Fibroblast of lung (primary cell): ENCODE measurements around the gene RASGEF1C. TPM values are rescaled to one million over a fixed set of nuclear protein-coding genes. Genes with fewer than 3 reads are reported as not detected.

Source experiments
- DNase-seq, 2 donors: peaks; one replicate each; pipeline versions ENCODE4 v3.0.0 to v3.0.0-alpha.2; 2010; ENCODE audit warnings: low read depth in 2 of 2
- H2AFZ ChIP-seq: 2 replicates; pipeline ENCODE4 v1.5.1; 2012; ENCODE audit warnings: low read length, control low read depth, inconsistent platforms
- H3K27ac ChIP-seq: 2 replicates; pipeline ENCODE4 v1.5.1; 2011; ENCODE audit warnings: low read length, control low read depth; ENCODE audit not compliant: insufficient read depth
- H3K27me3 ChIP-seq: 2 replicates; pipeline ENCODE4 v1.5.1; 2011; ENCODE audit warnings: mild to moderate bottlenecking, low read length; ENCODE audit not compliant: control insufficient read depth, insufficient read depth
- H3K36me3 ChIP-seq: 2 replicates; pipeline ENCODE4 v1.5.1; 2011; ENCODE audit warnings: low read length; ENCODE audit not compliant: control insufficient read depth, insufficient read depth
- H3K4me1 ChIP-seq: 2 replicates; pipeline ENCODE4 v1.5.1; 2011; ENCODE audit warnings: low read length; ENCODE audit not compliant: control insufficient read depth, insufficient read depth; ENCODE audit errors: extremely low read depth
- H3K4me2 ChIP-seq: 2 replicates; pipeline ENCODE4 v1.5.1; 2011; ENCODE audit warnings: low read length, control low read depth; ENCODE audit not compliant: insufficient read depth; ENCODE audit errors: extremely low read depth
- H3K4me3 ChIP-seq, 4 experiments: fragments of 200-600 bp in 1 of 4; sonication (generic) in 1 of 4; replicated peaks in 1 of 4; 2 replicates each; pipeline ENCODE4 v1.5.1; 2011 to 2016; ENCODE audit warnings: low read length in 4 of 4, low read depth in 3 of 4, mild to moderate bottlenecking in 3 of 4, control low read depth in 2 of 4, inconsistent platforms in 1 of 4, mixed read lengths in 1 of 4; ENCODE audit not compliant: insufficient read depth in 1 of 4; ENCODE audit errors: control extremely low read depth in 1 of 4
- H3K79me2 ChIP-seq: 2 replicates; pipeline ENCODE4 v1.5.1; 2012; ENCODE audit warnings: mild to moderate bottlenecking, low read length, inconsistent platforms; ENCODE audit not compliant: control insufficient read depth, insufficient read depth
- H3K9ac ChIP-seq: 2 replicates; pipeline ENCODE4 v1.5.1; 2011; ENCODE audit warnings: mild to moderate bottlenecking, low read length, control low read depth; ENCODE audit not compliant: insufficient read depth
- H3K9me3 ChIP-seq: 2 replicates; pipeline ENCODE4 v1.5.1; 2012; ENCODE audit warnings: low read depth, low read length; ENCODE audit not compliant: control insufficient read depth, insufficient read depth
- H4K20me1 ChIP-seq: 2 replicates; pipeline ENCODE4 v1.5.1; 2011; ENCODE audit warnings: low read length; ENCODE audit not compliant: control insufficient read depth, insufficient read depth; ENCODE audit errors: extremely low read depth
- CTCF ChIP-seq, 2 donors: IDR thresholded peaks in 1 of 2; conservative IDR thresholded peaks in 1 of 2; 1 replicate in 1 of 2; 2 replicates in 1 of 2; pipeline ENCODE4 v1.5.1; 2011 to 2012; ENCODE audit warnings: low read length in 2 of 2, control low read depth in 1 of 2, inconsistent platforms in 1 of 2, low read depth in 1 of 2, mild to moderate bottlenecking in 1 of 2
- EZH2 ChIP-seq: IDR thresholded peaks from 2 replicates; pipeline ENCODE4 v1.5.1; 2012; ENCODE audit warnings: low read length, control low read depth, mild to moderate bottlenecking; ENCODE audit errors: missing control alignments
- polyA plus RNA-seq, 2 donors: library from polyadenylated mRNA; depleted of rRNA in 1 of 2; stranded (reverse) in 1 of 2; unstranded in 1 of 2; fragments of >200 nt; gene quantifications; 2 replicates each; pipeline ENCODE4 v1.2.1, GENCODE V29; 2011 to 2012; ENCODE audit warnings: missing spikeins in 1 of 2
- total RNA-seq: library from RNA; depleted of rRNA; stranded (reverse); fragments of >200 nt; gene quantifications from 2 replicates; pipeline ENCODE4 v1.2.1, GENCODE V29; 2014

The RASGEF1C gene
- total and polyA plus RNA-seq, 2 donors (not counting 1 experiment from before 2014, with no cell fraction given): under 0.01 TPM; not detected in 1

- Histone ChIP-seq H3K4me1 (no peaks in the 10 kb centered on the region), H2AFZ (no peak overlapping the region), H4K20me1 (no peaks in the 10 kb centered on the region), H3K36me3 (no peaks in the 10 kb centered on the region), H3K79me2 (no peaks in the 10 kb centered on the region), H3K4me3 (no peak overlapping the region), H3K9me3 (no peaks in the 10 kb centered on the region), H3K4me2 (no peak overlapping the region), H3K27ac (no peak overlapping the region), H3K27me3 (no peaks in the 10 kb centered on the region), H3K9ac (no peak overlapping the region)
- peak in 1 of 2 donors; percentile 20 for DNase-seq
- TF ChIP-seq EZH2: no peak
- peak in 1 of 2 donors; percentile 37 for TF ChIP-seq CTCF (conservative IDR thresholded peaks at IDR 0.05 in 1 of 2, IDR thresholded peaks at IDR 0.05 in 1 of 2; ENCODE audit: low read depth in 1 of 2, low read length in 2 of 2)
Observed at GRCh38 chr5:180201051-180201987, 7.7 kb downstream of the RASGEF1C start.

GRCh38 chr5:180199390-180199789 is 9.6 kb downstream of the RASGEF1C start:
- DNase-seq: no peak
- H2AFZ ChIP-seq: no peak overlapping the region
- no peaks in the 10 kb centered on the region for H4K20me1 ChIP-seq
- no peaks in the 10 kb centered on the region for H3K27me3 ChIP-seq
- no peaks in the 10 kb centered on the region for H3K36me3 ChIP-seq
- H3K9me3 ChIP-seq: no peaks in the 10 kb centered on the region
- no peak overlapping the region for H3K9ac ChIP-seq
- H3K4me1 ChIP-seq: no peaks in the 10 kb centered on the region
- no peak overlapping the region for H3K4me2 ChIP-seq
- no peak for TF ChIP-seq CTCF (conservative IDR thresholded peaks at IDR 0.05 in 1 of 2, IDR thresholded peaks at IDR 0.05 in 1 of 2; ENCODE audit: low read depth in 1 of 2, low read length in 2 of 2)
- no peak for TF ChIP-seq EZH2
- no peak overlapping the region for H3K27ac ChIP-seq
- no peaks in the 10 kb centered on the region for H3K79me2 ChIP-seq
- no peak overlapping the region for H3K4me3 ChIP-seq

- Histone ChIP-seq H4K20me1 (no peaks in the 10 kb centered on the region), H3K9me3 (no peaks in the 10 kb centered on the region), H3K4me1 (no peaks in the 10 kb centered on the region), H3K27me3 (no peaks in the 10 kb centered on the region), H3K27ac (no peak overlapping the region), H3K4me2 (no peak overlapping the region), H2AFZ (no peak overlapping the region), H3K4me3 (no peak overlapping the region), H3K36me3 (no peaks in the 10 kb centered on the region), H3K79me2 (no peaks in the 10 kb centered on the region), H3K9ac (no peak overlapping the region)
- no peak for TF ChIP-seq EZH2
- TF ChIP-seq CTCF (conservative IDR thresholded peaks at IDR 0.05 in 1 of 2, IDR thresholded peaks at IDR 0.05 in 1 of 2; ENCODE audit: low read depth in 1 of 2, low read length in 2 of 2): no peak
- DNase-seq: no peak
Observed at GRCh38 chr5:180198208-180198607, 10.8 kb downstream of the RASGEF1C start.
